HG02885 (cell line): ENCODE data around the gene EDC3.
A peak's percentile ranks its signal among the peaks of the same experiment; 100 is the strongest.

Experiments
- ATAC-seq: cut with Tn5 transposase; IDR thresholded peaks from one replicate; pipeline ENCODE4 v1.9.1; 2021; ENCODE audit warnings: mild to moderate bottlenecking; ENCODE audit not compliant: unreplicated experiment, poor library complexity

The EDC3 gene

GRCh38 chr15:74627766-74628165 is 68.1 kb downstream of the EDC3 start:
- ATAC-seq, result no peak

GRCh38 chr15:74626752-74627692 is 68.8 kb downstream of the EDC3 start:
- no peak for ATAC-seq

GRCh38 chr15:74626336-74626735 is 69.5 kb downstream of the EDC3 start:
- ATAC-seq, result no peak

GRCh38 chr15:74625693-74626092 is 70.1 kb downstream of the EDC3 start:
- ATAC-seq, result no peak

- no peak for ATAC-seq
Observed at GRCh38 chr15:74624020-74624602, 71.7 kb downstream of the EDC3 start.

GRCh38 chr15:74622758-74623157 is 73.1 kb downstream of the EDC3 start:
- ATAC-seq, result no peak

- ATAC-seq, result no peak
Observed at GRCh38 chr15:74621936-74622335, 73.9 kb downstream of the EDC3 start.

GRCh38 chr15:74621546-74621920 is 74.3 kb downstream of the EDC3 start:
- ATAC-seq, result no peak

- ATAC-seq, result peak; percentile 51
Observed at GRCh38 chr15:74620636-74621545, 74.9 kb downstream of the EDC3 start.

GRCh38 chr15:74619916-74620635 is 75.7 kb downstream of the EDC3 start:
- ATAC-seq, result no peak

GRCh38 chr15:74618841-74619596 is 76.8 kb downstream of the EDC3 start:
- no peak for ATAC-seq

GRCh38 chr15:74616996-74617395 is 78.8 kb downstream of the EDC3 start:
- no peak for ATAC-seq

- ATAC-seq, result no peak
Observed at GRCh38 chr15:74616366-74616939, 79.4 kb downstream of the EDC3 start.

- ATAC-seq, result peak; percentile 81
Observed at GRCh38 chr15:74615508-74616365, 80.1 kb downstream of the EDC3 start, which contains the start of gene CLK3. CLK3 (plus strand) TSS chr15:74615836; CDS start chr15:74619197, 3,361 bp downstream.

- ATAC-seq, result peak; percentile 66
Observed at GRCh38 chr15:74614744-74615507, 80.9 kb downstream of the EDC3 start.

- no peak for ATAC-seq
Observed at GRCh38 chr15:74613953-74614743, 81.7 kb downstream of the EDC3 start.
